SK-N-SH treated with all-trans-retinoic acid at 6 μM for 48 hours (cell line): Measurements from ENCODE around the gene PAM16.

Experiments used
- ATAC-seq: fragments of 200-7000 bp; cut with Tn5 transposase; 3 replicates; pipeline ENCODE4 v1.9.1; 2020; ENCODE audit warnings: mild to moderate bottlenecking, moderate library complexity
- ARNTL ChIP-seq: fragments of 450-650 bp; formaldehyde crosslinking; IDR thresholded peaks from 2 replicates; pipeline ENCODE4 v1.5.0; 2020; ENCODE audit warnings: low read depth, mild to moderate bottlenecking, moderate library complexity, borderline replicate concordance
- BACH2 ChIP-seq: fragments of 250-450 bp; sonication (Bioruptor Pico); IDR thresholded peaks from 2 replicates; pipeline ENCODE4 v1.9.0; 2021; ENCODE audit warnings: mild to moderate bottlenecking, borderline replicate concordance
- CREB5 ChIP-seq: fragments of 250-450 bp; sonication (Bioruptor Pico); IDR thresholded peaks from 2 replicates; pipeline ENCODE4 v1.5.1; 2020; ENCODE audit warnings: low read depth, mild to moderate bottlenecking, moderate library complexity
- CSDC2 ChIP-seq: fragments of 250-450 bp; sonication (Bioruptor Pico); IDR thresholded peaks from 2 replicates; pipeline ENCODE4 v1.5.0; 2020; ENCODE audit warnings: mild to moderate bottlenecking, moderate library complexity
- ESRRG ChIP-seq: fragments of 250-450 bp; sonication (Bioruptor Pico); IDR thresholded peaks from 2 replicates; pipeline ENCODE4 v1.6.1; 2021; ENCODE audit warnings: mild to moderate bottlenecking
- GLIS3 ChIP-seq: fragments of 250-450 bp; sonication (Bioruptor Pico); IDR thresholded peaks from 2 replicates; pipeline ENCODE4 v1.5.0; 2020; ENCODE audit warnings: mild to moderate bottlenecking, moderate library complexity
- OSR1 ChIP-seq: fragments of 250-450 bp; sonication (Bioruptor Pico); IDR thresholded peaks from 2 replicates; pipeline ENCODE4 v1.8.0; 2022; ENCODE audit warnings: moderate library complexity, mild to moderate bottlenecking, inconsistent platforms
- POU6F1 ChIP-seq: fragments of 250-450 bp; sonication (Bioruptor Pico); IDR thresholded peaks from 2 replicates; pipeline ENCODE4 v1.8.0; 2021; ENCODE audit warnings: low read depth, mild to moderate bottlenecking, moderate library complexity, borderline replicate concordance
- PPARA ChIP-seq: fragments of 250-450 bp; sonication (Bioruptor Pico); IDR thresholded peaks from 2 replicates; pipeline ENCODE4 v1.5.0; 2020; ENCODE audit warnings: mild to moderate bottlenecking, borderline replicate concordance
- RARB ChIP-seq: fragments of 250-450 bp; sonication (Bioruptor Pico); IDR thresholded peaks from 2 replicates; pipeline ENCODE4 v1.8.0; 2021; ENCODE audit warnings: mild to moderate bottlenecking, moderate library complexity
- TCF4 ChIP-seq: fragments of 250-450 bp; sonication (Bioruptor Pico); IDR thresholded peaks from 2 replicates; pipeline ENCODE4 v1.8.0; 2021; ENCODE audit warnings: mild to moderate bottlenecking, moderate library complexity, borderline replicate concordance
- TOX ChIP-seq: fragments of 250-450 bp; sonication (Bioruptor Pico); IDR thresholded peaks from 2 replicates; pipeline ENCODE4 v1.8.0; 2021; ENCODE audit warnings: mild to moderate bottlenecking, moderate library complexity, borderline replicate concordance
- ZC3H10 ChIP-seq: fragments of 250-450 bp; sonication (Bioruptor Pico); IDR thresholded peaks from 2 replicates; pipeline ENCODE4 v1.5.1; 2021; ENCODE audit warnings: mild to moderate bottlenecking, moderate library complexity
- ZFP3 ChIP-seq: fragments of 250-450 bp; sonication (Bioruptor Pico); IDR thresholded peaks from 2 replicates; pipeline ENCODE4 v1.5.0; 2020; ENCODE audit warnings: mild to moderate bottlenecking, moderate library complexity
- ZNF565 ChIP-seq: fragments of 450-650 bp; formaldehyde crosslinking; conservative IDR thresholded peaks from 2 replicates; pipeline ENCODE4 v1.5.0; 2020; ENCODE audit warnings: low read depth, mild to moderate bottlenecking, moderate library complexity
- ZNF70 ChIP-seq: fragments of 450-650 bp; formaldehyde crosslinking; IDR thresholded peaks from 2 replicates; pipeline ENCODE4 v1.5.0; 2020; ENCODE audit warnings: mild to moderate bottlenecking, moderate library complexity
- ZNF8 ChIP-seq: fragments of 450-650 bp; formaldehyde crosslinking; IDR thresholded peaks from 2 replicates; pipeline ENCODE4 v1.5.0; 2020; ENCODE audit warnings: mild to moderate bottlenecking, moderate library complexity
- TF ChIP-seq, protein P1 (sequence below): fragments of 250-450 bp; sonication (Bioruptor Pico); IDR thresholded peaks from 2 replicates; pipeline ENCODE4 v1.5.1; 2021; ENCODE audit warnings: mild to moderate bottlenecking, moderate library complexity
- TF ChIP-seq, protein P2 (sequence below): fragments of 250-450 bp; sonication (Bioruptor Pico); IDR thresholded peaks from 2 replicates; pipeline ENCODE4 v1.5.0; 2020; ENCODE audit warnings: mild to moderate bottlenecking, moderate library complexity

Gene PAM16

GRCh38 chr16:4383591-4384444, 32.7 kb upstream of the PAM16 start:
- TF ChIP-seq ZNF70 (CRISPR knock-in tag), result 0 out of 2 replicates have a peak, but pooled peaks have one; percentile 4
- no peak for TF ChIP-seq BACH2 (CRISPR knock-in tag)

DNA sequence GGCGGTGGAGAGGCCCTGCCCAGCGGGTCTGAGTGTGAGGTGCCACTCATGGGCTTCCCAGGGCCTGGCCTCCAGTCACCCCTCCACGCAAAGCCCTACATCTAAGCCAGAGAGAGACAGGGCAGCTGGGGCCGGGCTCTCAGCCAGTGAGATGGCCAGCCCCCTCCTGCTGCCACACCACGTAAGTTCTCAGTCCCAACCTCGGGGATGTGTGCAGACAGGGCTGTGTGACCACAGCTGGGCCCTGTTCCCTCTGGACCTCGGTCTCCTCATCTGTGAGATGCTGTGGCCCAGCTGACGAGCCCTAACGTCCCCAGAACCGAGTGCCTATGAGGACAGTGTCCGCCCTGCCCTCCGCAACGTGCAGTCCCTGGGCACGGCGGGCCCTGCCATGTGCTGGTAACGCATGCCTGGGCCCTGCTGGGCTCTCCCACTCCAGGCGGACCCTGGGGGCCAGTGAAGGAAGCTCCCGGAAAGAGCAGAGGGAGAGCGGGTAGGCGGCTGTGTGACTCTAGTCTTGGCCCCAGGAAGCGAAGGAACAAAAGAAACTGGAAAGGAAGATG, 31.8 kb upstream of the PAM16 start:
- ATAC-seq, result no peak
- TF ChIP-seq ESRRG, result no peak

More at GRCh38 chr16:4383591-4384444, 32.7 kb upstream of the PAM16 start:
- no peak; the same call in 2 of the 3 replicates for ATAC-seq

DNA sequence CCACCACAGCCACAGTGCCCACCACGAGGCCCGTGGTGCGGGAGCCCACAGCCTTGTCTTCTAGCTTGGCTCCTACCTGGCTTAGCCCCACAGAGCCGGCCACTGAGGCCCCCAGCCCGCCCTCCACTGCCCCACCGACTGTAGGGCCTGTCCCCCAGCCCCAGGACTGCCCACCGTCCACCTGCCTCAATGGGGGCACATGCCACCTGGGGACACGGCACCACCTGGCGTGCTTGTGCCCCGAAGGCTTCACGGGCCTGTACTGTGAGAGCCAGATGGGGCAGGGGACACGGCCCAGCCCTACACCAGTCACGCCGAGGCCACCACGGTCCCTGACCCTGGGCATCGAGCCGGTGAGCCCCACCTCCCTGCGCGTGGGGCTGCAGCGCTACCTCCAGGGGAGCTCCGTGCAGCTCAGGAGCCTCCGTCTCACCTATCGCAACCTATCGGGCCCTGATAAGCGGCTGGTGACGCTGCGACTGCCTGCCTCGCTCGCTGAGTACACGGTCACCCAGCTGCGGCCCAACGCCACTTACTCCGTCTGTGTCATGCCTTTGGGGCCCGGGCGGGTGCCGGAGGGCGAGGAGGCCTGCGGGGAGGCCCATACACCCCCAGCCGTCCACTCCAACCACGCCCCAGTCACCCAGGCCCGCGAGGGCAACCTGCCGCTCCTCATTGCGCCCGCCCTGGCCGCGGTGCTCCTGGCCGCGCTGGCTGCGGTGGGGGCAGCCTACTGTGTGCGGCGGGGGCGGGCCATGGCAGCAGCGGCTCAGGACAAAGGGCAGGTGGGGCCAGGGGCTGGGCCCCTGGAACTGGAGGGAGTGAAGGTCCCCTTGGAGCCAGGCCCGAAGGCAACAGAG, 31.0 kb upstream of the PAM16 start:
- ATAC-seq, result no peak
- TF ChIP-seq TOX (CRISPR knock-in tag) (no peak), ZNF70 (CRISPR knock-in tag) (no peak), ESRRG (no peak), PPARA (CRISPR knock-in tag) (no peak), TCF4 (CRISPR knock-in tag) (no peak), POU6F1 (CRISPR knock-in tag) (no peak), GLIS3 (CRISPR knock-in tag) (no peak), ZC3H10 (CRISPR knock-in tag) (no peak), OSR1 (CRISPR knock-in tag) (no peak), ZFP3 (CRISPR knock-in tag) (no peak), ZNF8 (CRISPR knock-in tag) (no peak), CSDC2 (CRISPR knock-in tag) (no peak)
- TF ChIP-seq, protein P1, sequence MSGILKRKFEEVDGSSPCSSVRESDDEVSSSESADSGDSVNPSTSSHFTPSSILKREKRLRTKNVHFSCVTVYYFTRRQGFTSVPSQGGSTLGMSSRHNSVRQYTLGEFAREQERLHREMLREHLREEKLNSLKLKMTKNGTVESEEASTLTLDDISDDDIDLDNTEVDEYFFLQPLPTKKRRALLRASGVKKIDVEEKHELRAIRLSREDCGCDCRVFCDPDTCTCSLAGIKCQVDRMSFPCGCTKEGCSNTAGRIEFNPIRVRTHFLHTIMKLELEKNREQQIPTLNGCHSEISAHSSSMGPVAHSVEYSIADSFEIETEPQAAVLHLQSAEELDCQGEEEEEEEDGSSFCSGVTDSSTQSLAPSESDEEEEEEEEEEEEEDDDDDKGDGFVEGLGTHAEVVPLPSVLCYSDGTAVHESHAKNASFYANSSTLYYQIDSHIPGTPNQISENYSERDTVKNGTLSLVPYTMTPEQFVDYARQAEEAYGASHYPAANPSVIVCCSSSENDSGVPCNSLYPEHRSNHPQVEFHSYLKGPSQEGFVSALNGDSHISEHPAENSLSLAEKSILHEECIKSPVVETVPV (CRISPR knock-in tag), result no peak
- TF ChIP-seq, protein P2, sequence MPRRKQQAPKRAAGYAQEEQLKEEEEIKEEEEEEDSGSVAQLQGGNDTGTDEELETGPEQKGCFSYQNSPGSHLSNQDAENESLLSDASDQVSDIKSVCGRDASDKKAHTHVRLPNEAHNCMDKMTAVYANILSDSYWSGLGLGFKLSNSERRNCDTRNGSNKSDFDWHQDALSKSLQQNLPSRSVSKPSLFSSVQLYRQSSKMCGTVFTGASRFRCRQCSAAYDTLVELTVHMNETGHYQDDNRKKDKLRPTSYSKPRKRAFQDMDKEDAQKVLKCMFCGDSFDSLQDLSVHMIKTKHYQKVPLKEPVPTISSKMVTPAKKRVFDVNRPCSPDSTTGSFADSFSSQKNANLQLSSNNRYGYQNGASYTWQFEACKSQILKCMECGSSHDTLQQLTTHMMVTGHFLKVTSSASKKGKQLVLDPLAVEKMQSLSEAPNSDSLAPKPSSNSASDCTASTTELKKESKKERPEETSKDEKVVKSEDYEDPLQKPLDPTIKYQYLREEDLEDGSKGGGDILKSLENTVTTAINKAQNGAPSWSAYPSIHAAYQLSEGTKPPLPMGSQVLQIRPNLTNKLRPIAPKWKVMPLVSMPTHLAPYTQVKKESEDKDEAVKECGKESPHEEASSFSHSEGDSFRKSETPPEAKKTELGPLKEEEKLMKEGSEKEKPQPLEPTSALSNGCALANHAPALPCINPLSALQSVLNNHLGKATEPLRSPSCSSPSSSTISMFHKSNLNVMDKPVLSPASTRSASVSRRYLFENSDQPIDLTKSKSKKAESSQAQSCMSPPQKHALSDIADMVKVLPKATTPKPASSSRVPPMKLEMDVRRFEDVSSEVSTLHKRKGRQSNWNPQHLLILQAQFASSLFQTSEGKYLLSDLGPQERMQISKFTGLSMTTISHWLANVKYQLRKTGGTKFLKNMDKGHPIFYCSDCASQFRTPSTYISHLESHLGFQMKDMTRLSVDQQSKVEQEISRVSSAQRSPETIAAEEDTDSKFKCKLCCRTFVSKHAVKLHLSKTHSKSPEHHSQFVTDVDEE (CRISPR knock-in tag), result no peak
- TF ChIP-seq, all 23 proteins: peak for 0

- no peak for ATAC-seq
- TF ChIP-seq ZC3H10 (CRISPR knock-in tag) (no peak), ZNF8 (CRISPR knock-in tag) (no peak), ZNF70 (CRISPR knock-in tag) (no peak), ESRRG (no peak), GLIS3 (CRISPR knock-in tag) (no peak), CSDC2 (CRISPR knock-in tag) (no peak), BACH2 (CRISPR knock-in tag) (no peak), ZNF565 (no peak), CREB5 (CRISPR knock-in tag) (no peak), RARB (CRISPR knock-in tag) (no peak), ARNTL (CRISPR knock-in tag) (no peak), PPARA (CRISPR knock-in tag) (no peak)
- TF ChIP-seq, protein P2 (CRISPR knock-in tag), result no peak
Measured at GRCh38 chr16:4381072-4381934, 30.2 kb upstream of the PAM16 start.
